A549 (cell line): ENCODE results near the gene GPANK1. TPM values are rescaled to one million over a fixed set of nuclear protein-coding genes. Genes with fewer than 3 reads are reported as not detected.

ENCODE experiments used
- ATAC-seq, 2 experiments: fragments of 200-7000 bp in 1 of 2; fragments of >200 bp in 1 of 2; cut with Nextera tagmentation in 1 of 2; cut with Tn5 transposase in 1 of 2; 3 replicates each; pipeline versions ENCODE4 v1.8.0 to v1.9.1; 2018 to 2020; ENCODE audit warnings: mild to moderate bottlenecking in 1 of 2, moderate library complexity in 1 of 2
- CTCF ChIA-PET: fragments of 300-600 bp; sonication (Branson Sonifier 250); formaldehyde crosslinking; extraction: SDS; loops from one replicate; lab custom pipeline; 2021; ENCODE audit warnings: antibody characterized with exemption, inconsistent platforms; lab: Yijun Ruan, JAX
- POLR2A ChIA-PET: fragments of 350-600 bp; formaldehyde crosslinking; extraction: SDS; loops from one replicate; lab custom pipeline; 2021; ENCODE audit warnings: antibody characterized with exemption, inconsistent platforms; lab: Yijun Ruan, JAX
- DNase-seq, 2 experiments: peaks; one replicate each; pipeline versions ENCODE4 v3.0.0 to v3.0.0-alpha.2; 2011 to 2016; ENCODE audit warnings: low read depth in 1 of 2, low spot score in 1 of 2
- FAIRE-seq: peaks from 2 replicates; lab custom pipeline; 2011; peaks lifted over from hg19 to GRCh38; lab: Jason Lieb, UNC
- H3K27ac ChIP-seq, 2 experiments: fragments of >200 bp; sonication (Bioruptor Twin); formaldehyde crosslinking; 3 replicates each; pipeline ENCODE4 v1.5.1; 2016 to 2017
- H3K4me1 ChIP-seq: fragments of >200 bp; sonication (Bioruptor Twin); formaldehyde crosslinking; 3 replicates; pipeline ENCODE4 v1.6.1; 2016
- H3K4me2 ChIP-seq: fragments of >200 bp; sonication (Bioruptor Twin); formaldehyde crosslinking; 3 replicates; pipeline ENCODE4 v1.6.1; 2016
- H3K4me3 ChIP-seq: fragments of >200 bp; sonication (Bioruptor Twin); formaldehyde crosslinking; 3 replicates; pipeline ENCODE4 v1.5.1; 2016
- H3K9me3 ChIP-seq: fragments of >200 bp; sonication (Bioruptor Twin); formaldehyde crosslinking; 3 replicates; pipeline ENCODE4 v1.6.1; 2016
- BHLHE40 ChIP-seq: IDR thresholded peaks from 2 replicates; pipeline ENCODE4 v1.6.1; 2012; ENCODE audit warnings: low read depth, low read length, inconsistent platforms
- EHF ChIP-seq: fragments of 250-450 bp; sonication (Bioruptor Pico); IDR thresholded peaks from 2 replicates; pipeline ENCODE4 v1.5.0; 2020; ENCODE audit warnings: mild to moderate bottlenecking
- EP300 ChIP-seq, 2 experiments: fragments of >200 bp; sonication (Bioruptor Twin); formaldehyde crosslinking; IDR thresholded peaks; 2 replicates in 1 of 2; 3 replicates in 1 of 2; pipeline ENCODE4 v1.6.1; 2016 to 2017
- GATA3 ChIP-seq: IDR thresholded peaks from 2 replicates; pipeline ENCODE4 v1.6.1; 2012; ENCODE audit warnings: borderline replicate concordance
- HEYL ChIP-seq: fragments of 250-450 bp; sonication (Bioruptor Pico); IDR thresholded peaks from 2 replicates; pipeline ENCODE4 v1.8.0; 2021; ENCODE audit warnings: mild to moderate bottlenecking, moderate library complexity
- HOXB5 ChIP-seq: fragments of 250-450 bp; sonication (Bioruptor Pico); IDR thresholded peaks from 2 replicates; pipeline ENCODE4 v1.5.0; 2020; ENCODE audit warnings: mild to moderate bottlenecking, moderate library complexity
- MAFK ChIP-seq: fragments of 450-650 bp; IDR thresholded peaks from 2 replicates; pipeline ENCODE4 v1.6.1; 2014; ENCODE audit not compliant: partially characterized antibody
- NPAS2 ChIP-seq: fragments of 250-450 bp; sonication (Bioruptor Pico); IDR thresholded peaks from 2 replicates; pipeline ENCODE4 v1.8.0; 2022; ENCODE audit warnings: mild to moderate bottlenecking, moderate library complexity, borderline replicate concordance
- POLR2AphosphoS2 ChIP-seq: conservative IDR thresholded peaks from 2 replicates; pipeline ENCODE4 v1.6.1; 2012; ENCODE audit warnings: low read length, improper control_type of control experiment, inconsistent platforms
- ZSCAN20 ChIP-seq: fragments of 250-450 bp; sonication (Bioruptor Pico); IDR thresholded peaks from 2 replicates; pipeline ENCODE4 v1.8.0; 2022; ENCODE audit warnings: mild to moderate bottlenecking, moderate library complexity
- WGBS: methylation state at CpG from one replicate; pipeline ENCODE4 v1.1.6; 2017; ENCODE audit errors: missing lambda C conversion rate; 5-methylcytosine and 5-hydroxymethylcytosine counted together
- polyA plus RNA-seq, 4 experiments: library from polyadenylated mRNA; depleted of rRNA in 3 of 4; stranded (reverse); fragments of >200 nt; fragmentation: RNase III in 1 of 4; extraction: RNeasy Plus Mini Kit Qiagen cat#74134 plus additional on column Dnase treatment in 1 of 4; gene quantifications; 2 replicates in 3 of 4; 3 replicates in 1 of 4; pipeline ENCODE4 v1.2.3, GENCODE V29; 2011 to 2017
- TF ChIP-seq, protein P1 (sequence below): fragments of 150-350 bp; IDR thresholded peaks from 2 replicates; pipeline ENCODE4 v1.6.1; 2014; ENCODE audit warnings: low read depth, mild to moderate bottlenecking, low read length
- TF ChIP-seq, protein P2 (sequence below): fragments of 250-450 bp; sonication (Bioruptor Pico); IDR thresholded peaks from 2 replicates; pipeline ENCODE4 v1.5.0; 2020; ENCODE audit warnings: low read depth, mild to moderate bottlenecking, moderate library complexity
- TF ChIP-seq, protein P3 (sequence below): fragments of >200 bp; sonication (Bioruptor Twin); formaldehyde crosslinking; IDR thresholded peaks from 3 replicates; pipeline ENCODE4 v1.6.1; 2016
- TF ChIP-seq, protein P4 (sequence below): IDR thresholded peaks from 2 replicates; pipeline ENCODE4 v1.6.1; 2012
- TF ChIP-seq, protein P5 (sequence below): IDR thresholded peaks from 2 replicates; pipeline ENCODE4 v1.6.1; 2012; ENCODE audit warnings: low read depth, borderline replicate concordance

Gene GPANK1
- polyA plus RNA-seq, 2 of the 4 experiments (the other 2 are of a cell fraction): 11.0 TPM

DNA sequence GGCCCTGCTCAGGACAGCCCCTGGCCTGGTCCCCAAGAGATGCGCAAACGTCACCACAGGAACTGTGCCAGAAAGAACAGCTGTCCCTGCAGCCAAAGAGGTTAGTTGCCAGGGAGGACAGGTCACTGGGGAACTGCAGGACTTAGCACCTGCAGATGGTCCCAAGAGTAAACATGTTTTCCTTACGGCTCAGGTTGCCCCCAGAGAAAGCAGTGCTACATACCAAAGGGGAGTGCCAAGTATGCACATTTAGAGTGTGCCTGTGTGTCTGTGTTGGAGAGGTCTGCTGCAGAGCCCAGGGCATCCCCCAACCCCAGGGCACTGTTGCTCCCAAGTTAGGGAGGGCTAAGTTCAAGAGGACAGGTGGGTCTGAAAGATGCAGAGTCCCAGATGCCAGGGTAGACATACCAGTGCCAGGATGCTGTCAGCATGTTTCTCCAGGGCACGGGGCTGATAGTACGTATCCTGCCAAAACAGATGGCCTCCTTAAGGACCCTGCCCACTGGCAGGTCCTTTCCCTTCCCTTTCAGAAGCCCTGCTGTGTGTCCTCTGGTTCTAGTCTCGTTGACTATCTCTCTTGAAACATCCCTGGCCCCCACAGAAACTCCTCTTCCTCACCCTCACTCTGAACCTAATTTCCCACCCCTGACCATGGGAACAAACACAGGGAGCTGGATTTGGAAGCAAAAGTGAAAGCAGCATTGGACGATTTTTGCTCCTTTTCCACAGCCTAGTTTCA is 37.0 kb upstream of the GPANK1 start (continued):
- TF ChIP-seq, protein P1, sequence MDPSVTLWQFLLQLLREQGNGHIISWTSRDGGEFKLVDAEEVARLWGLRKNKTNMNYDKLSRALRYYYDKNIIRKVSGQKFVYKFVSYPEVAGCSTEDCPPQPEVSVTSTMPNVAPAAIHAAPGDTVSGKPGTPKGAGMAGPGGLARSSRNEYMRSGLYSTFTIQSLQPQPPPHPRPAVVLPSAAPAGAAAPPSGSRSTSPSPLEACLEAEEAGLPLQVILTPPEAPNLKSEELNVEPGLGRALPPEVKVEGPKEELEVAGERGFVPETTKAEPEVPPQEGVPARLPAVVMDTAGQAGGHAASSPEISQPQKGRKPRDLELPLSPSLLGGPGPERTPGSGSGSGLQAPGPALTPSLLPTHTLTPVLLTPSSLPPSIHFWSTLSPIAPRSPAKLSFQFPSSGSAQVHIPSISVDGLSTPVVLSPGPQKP: no peak
- TF ChIP-seq EHF (CRISPR knock-in tag) (no peak), EP300 (IDR thresholded peaks at IDR 0.05) (no peak)

DNA sequence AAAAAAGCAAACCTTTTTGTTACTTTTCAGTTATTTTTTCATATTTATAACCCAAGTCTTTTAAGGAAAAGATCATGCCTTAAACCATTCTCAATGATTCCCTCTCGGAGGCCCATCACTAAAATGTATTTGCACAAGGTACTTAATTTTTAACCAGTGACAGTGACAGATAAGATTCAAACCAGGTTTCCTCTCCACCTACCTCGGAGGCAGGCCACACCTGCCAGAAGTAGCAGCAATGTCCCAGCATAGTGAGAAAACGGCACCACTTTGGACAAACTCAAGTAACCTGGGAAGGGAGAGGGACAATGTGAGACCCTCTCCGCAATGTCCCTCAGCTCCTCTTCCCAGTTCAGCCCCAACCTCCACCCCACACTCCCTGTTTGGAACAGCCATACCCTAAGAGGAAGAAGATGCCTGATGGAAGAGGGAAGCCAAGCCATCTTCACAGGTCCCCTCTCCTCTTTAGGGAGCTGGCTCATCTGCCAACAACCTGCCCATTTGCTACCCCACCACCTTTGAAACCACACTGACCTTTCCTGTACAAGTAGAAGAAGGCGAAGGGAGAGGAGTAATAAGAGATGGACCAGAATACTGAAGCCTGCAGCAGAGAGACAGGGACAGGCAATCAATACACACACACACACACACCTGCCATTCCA is 36.1 kb upstream of the GPANK1 start:
- DNase-seq: no peak
- TF ChIP-seq BHLHE40: no peak
- TF ChIP-seq, protein P2, sequence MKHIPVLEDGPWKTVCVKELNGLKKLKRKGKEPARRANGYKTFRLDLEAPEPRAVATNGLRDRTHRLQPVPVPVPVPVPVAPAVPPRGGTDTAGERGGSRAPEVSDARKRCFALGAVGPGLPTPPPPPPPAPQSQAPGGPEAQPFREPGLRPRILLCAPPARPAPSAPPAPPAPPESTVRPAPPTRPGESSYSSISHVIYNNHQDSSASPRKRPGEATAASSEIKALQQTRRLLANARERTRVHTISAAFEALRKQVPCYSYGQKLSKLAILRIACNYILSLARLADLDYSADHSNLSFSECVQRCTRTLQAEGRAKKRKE (CRISPR knock-in tag): no peak
- POLR2A ChIA-PET: no interaction called here
- H3K4me2 ChIP-seq: no peak overlapping the region
- CTCF ChIA-PET: no interaction called here
- ATAC-seq: no peak
- no peak overlapping the region for H3K27ac ChIP-seq
- H3K4me3 ChIP-seq: no peak overlapping the region
- WGBS: 72% methylated on average over 5 of the region's 5 CpGs
- H3K4me1 ChIP-seq: peaks cover 13% of the 10 kb centered on the region; the same call in 2 of the 3 replicates
- no peak for FAIRE-seq
- no peaks in the 10 kb centered on the region for H3K9me3 ChIP-seq

DNA sequence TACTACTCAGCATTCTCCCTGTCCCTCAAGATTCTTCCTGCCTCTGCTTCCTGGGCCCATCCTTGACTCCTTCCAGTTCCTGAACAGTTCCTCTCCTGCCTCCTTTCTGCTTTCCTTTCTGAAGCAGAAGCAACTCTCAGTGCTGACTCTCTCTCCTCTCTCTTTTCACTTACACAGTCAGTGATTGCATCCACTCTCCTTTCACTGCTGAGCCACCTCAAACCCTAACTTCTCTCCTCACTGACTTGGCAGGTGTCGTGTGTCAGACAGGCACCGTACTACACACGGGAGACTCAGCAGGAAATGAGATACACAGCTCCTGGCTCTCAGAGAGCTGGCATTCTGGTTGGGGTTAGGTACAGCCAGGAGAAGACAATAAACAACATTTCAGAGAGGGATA is 32.8 kb upstream of the GPANK1 start:
- no peak overlapping the region for H3K4me2 ChIP-seq
- WGBS: 63% methylated on average over 3 of the region's 3 CpGs
- DNase-seq (no peak), ATAC-seq (no peak), FAIRE-seq (no peak)
- no peak overlapping the region for H3K4me3 ChIP-seq
- ChIA-PET CTCF (interaction anchor here (1.4 kb wide), 1 partner anchor 93 kb away, joined by 3 read pairs; no protein-coding TSS in a partner anchor), POLR2A (no interaction called here)
- H3K27ac ChIP-seq: no peak overlapping the region
- TF ChIP-seq, protein P3, sequence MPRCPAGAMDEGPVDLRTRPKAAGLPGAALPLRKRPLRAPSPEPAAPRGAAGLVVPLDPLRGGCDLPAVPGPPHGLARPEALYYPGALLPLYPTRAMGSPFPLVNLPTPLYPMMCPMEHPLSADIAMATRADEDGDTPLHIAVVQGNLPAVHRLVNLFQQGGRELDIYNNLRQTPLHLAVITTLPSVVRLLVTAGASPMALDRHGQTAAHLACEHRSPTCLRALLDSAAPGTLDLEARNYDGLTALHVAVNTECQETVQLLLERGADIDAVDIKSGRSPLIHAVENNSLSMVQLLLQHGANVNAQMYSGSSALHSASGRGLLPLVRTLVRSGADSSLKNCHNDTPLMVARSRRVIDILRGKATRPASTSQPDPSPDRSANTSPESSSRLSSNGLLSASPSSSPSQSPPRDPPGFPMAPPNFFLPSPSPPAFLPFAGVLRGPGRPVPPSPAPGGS: no peak
- no peak for TF ChIP-seq NPAS2 (CRISPR knock-in tag)
- TF ChIP-seq, protein P4, sequence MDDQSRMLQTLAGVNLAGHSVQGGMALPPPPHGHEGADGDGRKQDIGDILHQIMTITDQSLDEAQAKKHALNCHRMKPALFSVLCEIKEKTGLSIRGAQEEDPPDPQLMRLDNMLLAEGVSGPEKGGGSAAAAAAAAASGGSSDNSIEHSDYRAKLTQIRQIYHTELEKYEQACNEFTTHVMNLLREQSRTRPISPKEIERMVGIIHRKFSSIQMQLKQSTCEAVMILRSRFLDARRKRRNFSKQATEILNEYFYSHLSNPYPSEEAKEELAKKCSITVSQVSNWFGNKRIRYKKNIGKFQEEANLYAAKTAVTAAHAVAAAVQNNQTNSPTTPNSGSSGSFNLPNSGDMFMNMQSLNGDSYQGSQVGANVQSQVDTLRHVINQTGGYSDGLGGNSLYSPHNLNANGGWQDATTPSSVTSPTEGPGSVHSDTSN: no peak
- no peak for TF ChIP-seq POLR2AphosphoS2
- no peak for TF ChIP-seq HEYL (CRISPR knock-in tag)
- no peak for TF ChIP-seq GATA3
- TF ChIP-seq ZSCAN20: no peak
- no peak for TF ChIP-seq MAFK
- TF ChIP-seq HOXB5: no peak
- TF ChIP-seq, protein P5, sequence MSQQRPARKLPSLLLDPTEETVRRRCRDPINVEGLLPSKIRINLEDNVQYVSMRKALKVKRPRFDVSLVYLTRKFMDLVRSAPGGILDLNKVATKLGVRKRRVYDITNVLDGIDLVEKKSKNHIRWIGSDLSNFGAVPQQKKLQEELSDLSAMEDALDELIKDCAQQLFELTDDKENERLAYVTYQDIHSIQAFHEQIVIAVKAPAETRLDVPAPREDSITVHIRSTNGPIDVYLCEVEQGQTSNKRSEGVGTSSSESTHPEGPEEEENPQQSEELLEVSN: no peak
- peaks cover 13% of the 10 kb centered on the region; the same call in 2 of the 3 replicates for H3K4me1 ChIP-seq
- no peaks in the 10 kb centered on the region for H3K9me3 ChIP-seq
